GM08714 (cell line): ENCODE measurements around the gene PDE1A.
"Not testable (repeated sequence)": the region's sequence is repeated elsewhere in the genome, so short reads cannot be mapped to it uniquely, and the experiment has no call there.

ENCODE experiments used
- H3K4me3 ChIP-seq: fragments of 200-500 bp; sonication (Bioruptor generic); 2 replicates; pipeline ENCODE4 v1.5.1; 2014; ENCODE audit warnings: mild to moderate bottlenecking, low read length, inconsistent platforms
- ZNF274 ChIP-seq: IDR thresholded peaks from 2 replicates; pipeline ENCODE4 v1.6.1; 2012; ENCODE audit warnings: mild to moderate bottlenecking, low read depth, low read length

The PDE1A gene

GRCh38 chr2:182426082-182426917 is 536 bp downstream of the PDE1A start:
- H3K4me3 ChIP-seq: no peak overlapping the region
- TF ChIP-seq ZNF274: no peak

GRCh38 chr2:182422864-182423263 is 4.0 kb downstream of the PDE1A start:
- TF ChIP-seq ZNF274: no peak
- no peak overlapping the region for H3K4me3 ChIP-seq

GRCh38 chr2:182420669-182421068 is 6.2 kb downstream of the PDE1A start:
- no peak overlapping the region for H3K4me3 ChIP-seq
- no peak for TF ChIP-seq ZNF274

GRCh38 chr2:182416861-182417260 is 10.0 kb downstream of the PDE1A start:
- TF ChIP-seq ZNF274: no peak
- no peak overlapping the region for H3K4me3 ChIP-seq

- H3K4me3 ChIP-seq: no peak overlapping the region
- TF ChIP-seq ZNF274: no peak
Observed at GRCh38 chr2:182416191-182416590, 10.6 kb downstream of the PDE1A start.

GRCh38 chr2:182415771-182416170 is 11.1 kb downstream of the PDE1A start:
- TF ChIP-seq ZNF274: no peak
- no peak overlapping the region for H3K4me3 ChIP-seq

GRCh38 chr2:182412858-182413257 is 14.0 kb downstream of the PDE1A start:
- TF ChIP-seq ZNF274: no peak
- H3K4me3 ChIP-seq: no peak overlapping the region

GRCh38 chr2:182410120-182410519 is 16.7 kb downstream of the PDE1A start:
- H3K4me3 ChIP-seq: no peak overlapping the region
- no peak for TF ChIP-seq ZNF274

- H3K4me3 ChIP-seq: no peak overlapping the region
- TF ChIP-seq ZNF274: no peak
Observed at GRCh38 chr2:182406221-182406620, 20.6 kb downstream of the PDE1A start.

GRCh38 chr2:182404975-182405561 is 21.8 kb downstream of the PDE1A start:
- no peak for TF ChIP-seq ZNF274
- H3K4me3 ChIP-seq: no peak overlapping the region

GRCh38 chr2:182404092-182404491 is 22.7 kb downstream of the PDE1A start:
- no peak for TF ChIP-seq ZNF274
- no peak overlapping the region for H3K4me3 ChIP-seq

- H3K4me3 ChIP-seq: no peak overlapping the region
- no peak for TF ChIP-seq ZNF274
Observed at GRCh38 chr2:182393270-182393760, 33.5 kb downstream of the PDE1A start.

GRCh38 chr2:182391443-182391842 is 35.4 kb downstream of the PDE1A start:
- no peak for TF ChIP-seq ZNF274
- H3K4me3 ChIP-seq: no peak overlapping the region

GRCh38 chr2:182386267-182386880 is 40.5 kb downstream of the PDE1A start:
- not testable (repeated sequence) for H3K4me3 ChIP-seq

GRCh38 chr2:182384860-182385259 is 42.0 kb downstream of the PDE1A start:
- no peak overlapping the region for H3K4me3 ChIP-seq
- TF ChIP-seq ZNF274: no peak

- TF ChIP-seq ZNF274: no peak
- no peak overlapping the region for H3K4me3 ChIP-seq
Observed at GRCh38 chr2:182381225-182381624, 45.6 kb downstream of the PDE1A start.
